HEK293T (cell line): ENCODE results near the gene EZR.

Experiments used
- CTCF ChIA-PET: fragments of 350-600 bp; formaldehyde crosslinking; extraction: SDS; loops from one replicate; lab custom pipeline; 2021; ENCODE audit warnings: antibody characterized with exemption, inconsistent platforms; lab: Yijun Ruan, JAX
- POLR2A ChIA-PET: fragments of 350-600 bp; formaldehyde crosslinking; extraction: SDS; loops from one replicate; lab custom pipeline; 2020; ENCODE audit warnings: antibody characterized with exemption, inconsistent platforms; lab: Yijun Ruan, JAX
- DNase-seq: peaks from one replicate; pipeline ENCODE4 v3.0.0; 2012; ENCODE audit warnings: mixed read lengths; ENCODE audit errors: extremely low spot score
- ARNT ChIP-seq: fragments of 450-650 bp; IDR thresholded peaks from 2 replicates; pipeline ENCODE4 v1.6.1; 2017; ENCODE audit warnings: mild to moderate bottlenecking
- BHLHE40 ChIP-seq: fragments of 450-650 bp; IDR thresholded peaks from 2 replicates; pipeline ENCODE4 v1.6.1; 2016; ENCODE audit warnings: mild to moderate bottlenecking, moderate library complexity, borderline replicate concordance
- CTBP1 ChIP-seq: fragments of 450-650 bp; IDR thresholded peaks from 2 replicates; pipeline ENCODE4 v1.6.1; 2016; ENCODE audit warnings: borderline replicate concordance
- ELF4 ChIP-seq: fragments of 450-650 bp; IDR thresholded peaks from 2 replicates; pipeline ENCODE4 v1.6.1; 2017; ENCODE audit warnings: antibody characterized with exemption
- FOXA1 ChIP-seq: fragments of 450-650 bp; IDR thresholded peaks from 2 replicates; pipeline ENCODE4 v1.6.1; 2016; ENCODE audit warnings: mild to moderate bottlenecking
- FOXK2 ChIP-seq: fragments of 450-650 bp; IDR thresholded peaks from 2 replicates; pipeline ENCODE4 v1.6.1; 2016; ENCODE audit warnings: mild to moderate bottlenecking
- FOXM1 ChIP-seq: fragments of 450-650 bp; IDR thresholded peaks from 2 replicates; pipeline ENCODE4 v1.6.1; 2017; ENCODE audit warnings: mild to moderate bottlenecking, borderline replicate concordance
- HDGF ChIP-seq: fragments of 450-650 bp; IDR thresholded peaks from 2 replicates; pipeline ENCODE4 v1.6.1; 2017; ENCODE audit warnings: antibody characterized with exemption, borderline replicate concordance
- L3MBTL2 ChIP-seq: fragments of 450-650 bp; conservative IDR thresholded peaks from 2 replicates; pipeline ENCODE4 v1.6.1; 2016; ENCODE audit warnings: mild to moderate bottlenecking
- LEF1 ChIP-seq: fragments of 450-650 bp; IDR thresholded peaks from 2 replicates; pipeline ENCODE4 v1.6.1; 2017; ENCODE audit warnings: mild to moderate bottlenecking, borderline replicate concordance
- NFRKB ChIP-seq: fragments of 450-650 bp; IDR thresholded peaks from 2 replicates; pipeline ENCODE4 v1.6.1; 2016; ENCODE audit warnings: mild to moderate bottlenecking, moderate library complexity
- SP1 ChIP-seq: fragments of 450-650 bp; IDR thresholded peaks from 2 replicates; pipeline ENCODE4 v1.6.1; 2017
- SUZ12 ChIP-seq: fragments of 450-650 bp; IDR thresholded peaks from 2 replicates; pipeline ENCODE4 v1.6.1; 2016; ENCODE audit warnings: mild to moderate bottlenecking
- TARDBP ChIP-seq: fragments of 450-650 bp; IDR thresholded peaks from 2 replicates; pipeline ENCODE4 v1.6.1; 2016
- ZNF384 ChIP-seq: fragments of 450-650 bp; IDR thresholded peaks from 2 replicates; pipeline ENCODE4 v1.6.1; 2016
- TF ChIP-seq, protein P1 (sequence below): fragments of 450-650 bp; IDR thresholded peaks from 2 replicates; pipeline ENCODE4 v1.6.1; 2016

EZR gene

DNA sequence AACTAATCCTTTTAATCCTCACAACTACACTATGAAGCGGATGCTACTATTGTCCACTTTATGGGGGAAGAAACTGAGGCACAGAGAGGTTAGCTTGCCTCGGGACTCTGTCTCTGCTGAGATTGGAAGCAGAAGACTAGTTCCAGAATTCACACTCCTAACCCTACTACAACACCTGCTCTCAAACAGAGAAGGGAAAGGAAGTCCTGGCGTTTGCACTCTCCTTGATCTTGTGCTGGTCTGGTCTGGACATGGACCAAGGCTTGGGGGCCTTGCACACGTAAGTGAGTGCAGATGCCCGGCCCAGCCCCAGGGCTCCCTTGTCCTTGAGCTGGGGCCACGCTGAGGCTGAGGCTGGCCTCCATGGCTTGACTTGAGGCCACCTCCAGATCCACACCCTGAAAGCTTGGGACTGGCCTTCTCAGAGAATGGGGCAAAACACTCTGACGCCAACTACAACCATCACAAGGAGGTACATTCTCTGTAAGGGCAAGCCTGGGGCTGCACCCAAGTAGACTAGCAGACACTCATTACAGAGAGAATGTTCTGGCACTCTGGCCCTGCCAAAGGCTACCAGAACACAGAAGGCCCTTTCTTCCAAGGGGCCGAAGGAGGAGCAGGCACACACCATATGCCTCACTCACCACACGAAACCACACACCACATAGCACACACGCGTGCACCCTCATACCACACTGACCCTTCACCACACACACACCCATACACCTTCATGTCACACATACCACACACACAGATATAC lies 33.3 kb upstream of the EZR start:
- TF ChIP-seq SP1 (no peak), HDGF (no peak), L3MBTL2 (no peak), ARNT (no peak), NFRKB (no peak), TARDBP (no peak), LEF1 (no peak), FOXK2 (no peak), BHLHE40 (no peak), ELF4 (no peak)
- CTCF ChIA-PET = no interaction called here
- POLR2A ChIA-PET = interaction anchor here (0.9 to 1.2 kb wide), 2 partner anchors 17 to 33 kb away, joined by 3 to 5 read pairs; partner anchors contain the start of gene EZR
- no peak for DNase-seq

DNA sequence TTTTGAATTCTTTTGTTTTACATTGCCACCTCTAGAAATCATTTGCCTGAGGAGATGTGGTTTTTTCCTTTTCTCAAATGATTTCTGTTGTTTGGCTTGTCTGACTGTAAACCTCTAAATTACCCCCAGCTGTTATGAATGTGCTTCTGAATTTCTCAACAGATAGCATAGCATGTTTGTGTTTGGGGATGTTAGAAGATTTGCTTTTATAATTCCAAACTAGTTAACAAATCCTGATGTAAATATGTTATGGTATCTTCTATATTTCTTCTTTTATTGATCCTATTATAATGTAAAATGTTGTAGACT lies 31.6 kb upstream of the EZR start:
- CTCF ChIA-PET = no interaction called here
- DNase-seq = no peak
- POLR2A ChIA-PET = no interaction called here
- TF ChIP-seq FOXA1 (no peak), FOXK2 (no peak), SP1 (no peak), FOXM1 (no peak), LEF1 (no peak), ELF4 (no peak), ZNF384 (no peak), NFRKB (no peak), CTBP1 (no peak), SUZ12 (no peak), HDGF (no peak), BHLHE40 (no peak), ARNT (no peak), L3MBTL2 (no peak), TARDBP (no peak)
- TF ChIP-seq, protein P1, sequence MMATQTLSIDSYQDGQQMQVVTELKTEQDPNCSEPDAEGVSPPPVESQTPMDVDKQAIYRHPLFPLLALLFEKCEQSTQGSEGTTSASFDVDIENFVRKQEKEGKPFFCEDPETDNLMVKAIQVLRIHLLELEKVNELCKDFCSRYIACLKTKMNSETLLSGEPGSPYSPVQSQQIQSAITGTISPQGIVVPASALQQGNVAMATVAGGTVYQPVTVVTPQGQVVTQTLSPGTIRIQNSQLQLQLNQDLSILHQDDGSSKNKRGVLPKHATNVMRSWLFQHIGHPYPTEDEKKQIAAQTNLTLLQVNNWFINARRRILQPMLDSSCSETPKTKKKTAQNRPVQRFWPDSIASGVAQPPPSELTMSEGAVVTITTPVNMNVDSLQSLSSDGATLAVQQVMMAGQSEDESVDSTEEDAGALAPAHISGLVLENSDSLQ = no peak

DNA sequence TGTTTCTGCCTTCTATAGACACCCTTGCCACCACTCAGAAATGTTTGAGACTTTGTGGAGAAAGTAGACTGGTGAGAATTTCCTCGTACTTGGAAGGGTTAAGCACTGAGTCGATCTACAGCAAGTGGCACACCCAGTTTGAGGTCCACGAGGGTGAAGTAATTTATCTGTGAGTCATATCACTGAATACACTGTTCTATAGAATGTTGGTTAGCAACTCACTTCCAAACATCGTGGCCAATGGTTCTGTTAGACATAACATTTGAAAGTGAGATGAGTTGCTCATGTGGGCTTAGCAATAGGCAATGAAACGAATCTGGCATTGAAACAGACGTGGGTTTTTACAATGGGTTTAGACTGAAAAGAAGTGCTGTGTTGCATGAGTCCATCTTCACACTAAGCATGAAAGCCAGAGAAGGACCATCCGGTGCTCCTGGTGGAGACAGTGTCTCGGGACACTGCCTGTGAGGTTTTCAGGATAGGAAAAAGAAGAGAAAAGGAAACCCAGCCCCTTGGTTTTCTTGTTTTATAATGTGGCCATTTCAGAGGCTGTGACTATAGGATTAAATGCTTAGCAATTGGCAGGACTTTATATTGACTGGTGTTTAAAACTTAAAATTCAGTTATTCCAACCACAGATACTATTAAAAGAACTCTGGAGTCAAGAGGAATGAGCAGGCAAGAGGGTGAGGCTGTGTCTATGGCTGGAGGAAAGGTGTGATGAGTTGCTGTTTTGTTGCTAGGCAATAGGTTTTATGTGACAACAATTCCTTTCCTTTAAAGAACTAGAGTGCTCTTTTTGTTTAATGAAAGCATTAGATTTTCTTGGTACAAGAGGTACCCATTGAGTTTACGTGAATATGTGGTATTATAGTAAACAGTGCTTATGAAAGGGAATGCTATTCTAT lies 31.0 kb upstream of the EZR start:
- TF ChIP-seq CTBP1 (no peak), ARNT (no peak), TARDBP (no peak)
- no peak for DNase-seq
- ChIA-PET CTCF (interaction anchor here (0.5 kb wide), 1 partner anchor 13 kb away, joined by 3 read pairs; no protein-coding TSS in a partner anchor), POLR2A (no interaction called here)

DNA sequence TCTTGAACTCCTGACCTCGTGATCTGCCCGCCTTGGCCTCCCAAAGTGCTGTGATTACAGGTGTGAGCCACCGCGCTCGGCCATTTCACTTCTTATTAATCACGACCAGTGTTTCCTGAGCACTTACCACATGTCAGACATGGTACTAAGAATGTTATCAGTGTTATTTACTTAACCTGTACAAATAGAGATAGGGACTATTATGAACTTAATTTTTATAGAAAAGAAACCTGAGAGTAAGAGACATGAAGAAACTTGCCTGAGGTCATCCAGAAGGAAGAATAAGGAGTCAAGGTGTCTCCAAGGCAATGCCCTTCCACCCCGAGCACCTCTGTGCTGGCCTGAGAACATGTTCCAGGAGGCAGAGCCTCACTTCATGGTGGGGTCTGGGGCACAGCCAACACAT lies 29.3 kb upstream of the EZR start:
- no peak for DNase-seq
- ChIA-PET POLR2A (no interaction called here), CTCF (no interaction called here)
- TF ChIP-seq SP1 = no peak
- TF ChIP-seq SUZ12 = no peak
- no peak for TF ChIP-seq L3MBTL2
- TF ChIP-seq BHLHE40 = no peak
- TF ChIP-seq ARNT = no peak
- no peak for TF ChIP-seq NFRKB
- TF ChIP-seq CTBP1 = no peak
- no peak for TF ChIP-seq FOXA1
- no peak for TF ChIP-seq FOXM1
- no peak for TF ChIP-seq LEF1

DNA sequence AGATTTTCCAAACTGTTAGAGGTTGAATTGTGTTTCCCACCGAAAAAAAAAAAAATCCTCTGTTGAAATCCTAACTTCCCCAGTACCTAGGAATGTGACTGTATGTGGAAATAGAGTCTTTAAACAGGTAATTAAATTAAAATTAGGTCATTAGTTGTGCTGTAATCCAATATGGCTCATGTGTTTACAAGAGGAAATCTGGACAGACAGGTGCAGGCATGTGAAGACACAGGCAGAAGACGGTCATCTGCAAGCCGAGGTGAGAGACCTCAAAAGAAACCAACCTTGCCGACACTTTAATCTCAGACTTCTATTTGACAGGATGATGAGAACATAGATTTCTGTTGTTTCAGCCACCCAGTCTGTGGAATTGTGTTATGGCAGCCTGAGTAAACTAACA lies 28.6 kb upstream of the EZR start:
- CTCF ChIA-PET = no interaction called here
- POLR2A ChIA-PET = no interaction called here
- DNase-seq = no peak
- TF ChIP-seq, protein P1 = no peak
- TF ChIP-seq L3MBTL2 = no peak
- no peak for TF ChIP-seq HDGF
- TF ChIP-seq BHLHE40 = no peak
- TF ChIP-seq FOXA1 = no peak
- no peak for TF ChIP-seq FOXM1
- no peak for TF ChIP-seq CTBP1
- no peak for TF ChIP-seq ZNF384
- TF ChIP-seq ARNT = no peak
- no peak for TF ChIP-seq ELF4
- no peak for TF ChIP-seq NFRKB

DNA sequence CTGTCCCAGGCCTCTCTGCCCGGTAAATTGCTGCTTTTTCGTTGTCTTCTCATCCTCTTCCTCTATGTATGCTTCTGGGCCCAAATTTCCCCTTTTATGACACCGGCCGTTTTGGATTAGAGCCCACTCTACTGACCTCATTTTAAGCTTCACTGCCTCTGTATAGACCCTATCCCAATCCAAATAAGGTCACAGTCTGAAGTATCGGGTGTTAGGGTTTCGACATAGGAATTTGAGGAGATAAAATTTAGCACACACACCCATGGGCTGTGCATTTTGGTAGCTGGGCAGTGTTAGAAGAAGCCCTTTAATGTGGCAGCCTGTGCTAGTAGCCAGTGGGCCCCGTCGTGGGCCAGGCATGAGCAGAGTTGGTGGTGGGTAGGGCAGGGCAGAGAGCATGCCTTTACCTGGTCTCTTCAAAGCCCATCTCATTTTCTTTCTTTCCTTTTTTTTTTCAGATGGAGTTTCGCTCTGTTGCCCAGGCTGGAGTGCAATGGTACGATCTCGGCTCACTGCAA lies 27.9 kb upstream of the EZR start:
- CTCF ChIA-PET = no interaction called here
- TF ChIP-seq BHLHE40 (no peak), ZNF384 (no peak), NFRKB (no peak), SP1 (no peak), FOXK2 (no peak), CTBP1 (no peak)

More for the DNA sequence above, 27.9 kb upstream of the EZR start:
- DNase-seq = no peak
- POLR2A ChIA-PET = interaction anchor here (0.7 kb wide), 1 partner anchor 48 kb away, joined by 3 read pairs; no protein-coding TSS in a partner anchor
